ENCODE data around the gene CCND1.

DNA sequence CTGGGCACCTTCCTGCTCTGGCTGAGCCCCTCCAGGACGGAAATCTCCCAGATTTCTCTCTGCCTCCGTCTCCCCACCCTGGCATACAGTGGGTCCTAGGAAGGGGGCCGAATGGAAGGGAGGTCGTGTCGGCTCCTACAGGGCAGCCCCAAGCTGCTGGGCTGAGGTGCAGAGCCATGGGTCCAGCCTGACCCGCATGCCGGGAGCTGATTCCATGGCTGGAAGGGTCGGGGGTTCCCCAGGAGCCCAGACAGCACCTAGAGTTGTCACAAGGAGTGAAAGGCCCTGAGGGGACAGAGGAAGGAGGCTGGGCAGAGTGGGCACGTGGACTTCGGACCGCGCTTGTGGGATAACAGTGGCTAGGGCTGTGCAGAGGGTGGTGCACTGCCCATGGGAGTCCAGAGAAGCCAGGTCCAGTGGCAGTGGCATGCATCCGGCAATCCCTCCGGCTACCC is 16.5 kb downstream of the CCND1 start:
- TF ChIP-seq, protein P1, sequence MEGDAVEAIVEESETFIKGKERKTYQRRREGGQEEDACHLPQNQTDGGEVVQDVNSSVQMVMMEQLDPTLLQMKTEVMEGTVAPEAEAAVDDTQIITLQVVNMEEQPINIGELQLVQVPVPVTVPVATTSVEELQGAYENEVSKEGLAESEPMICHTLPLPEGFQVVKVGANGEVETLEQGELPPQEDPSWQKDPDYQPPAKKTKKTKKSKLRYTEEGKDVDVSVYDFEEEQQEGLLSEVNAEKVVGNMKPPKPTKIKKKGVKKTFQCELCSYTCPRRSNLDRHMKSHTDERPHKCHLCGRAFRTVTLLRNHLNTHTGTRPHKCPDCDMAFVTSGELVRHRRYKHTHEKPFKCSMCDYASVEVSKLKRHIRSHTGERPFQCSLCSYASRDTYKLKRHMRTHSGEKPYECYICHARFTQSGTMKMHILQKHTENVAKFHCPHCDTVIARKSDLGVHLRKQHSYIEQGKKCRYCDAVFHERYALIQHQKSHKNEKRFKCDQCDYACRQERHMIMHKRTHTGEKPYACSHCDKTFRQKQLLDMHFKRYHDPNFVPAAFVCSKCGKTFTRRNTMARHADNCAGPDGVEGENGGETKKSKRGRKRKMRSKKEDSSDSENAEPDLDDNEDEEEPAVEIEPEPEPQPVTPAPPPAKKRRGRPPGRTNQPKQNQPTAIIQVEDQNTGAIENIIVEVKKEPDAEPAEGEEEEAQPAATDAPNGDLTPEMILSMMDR (IDR thresholded peaks at IDR 0.05; ENCODE audit: low read depth, low read length, poor library complexity, severe bottlenecking) = no peak
- TF ChIP-seq EZH2phosphoT487 (IDR thresholded peaks at IDR 0.05; ENCODE audit: borderline replicate concordance, low read length) = no peak

Data from DOHH2 (cell line).